DND-41 (cell line): ENCODE measurements around the gene DOCK4.

Source experiments
- EZH2 ChIP-seq: IDR thresholded peaks from 3 replicates; pipeline ENCODE4 v1.6.1; 2012; ENCODE audit warnings: borderline replicate concordance, low read depth, mild to moderate bottlenecking, moderate library complexity, low read length, inconsistent platforms; ENCODE audit not compliant: severe bottlenecking
- TF ChIP-seq, protein P1 (sequence below): IDR thresholded peaks from 2 replicates; pipeline ENCODE4 v1.5.1; 2012; ENCODE audit warnings: borderline replicate concordance, low read length, moderate library complexity, mild to moderate bottlenecking; ENCODE audit not compliant: poor library complexity, severe bottlenecking; ENCODE audit errors: extremely low read depth

DNA sequence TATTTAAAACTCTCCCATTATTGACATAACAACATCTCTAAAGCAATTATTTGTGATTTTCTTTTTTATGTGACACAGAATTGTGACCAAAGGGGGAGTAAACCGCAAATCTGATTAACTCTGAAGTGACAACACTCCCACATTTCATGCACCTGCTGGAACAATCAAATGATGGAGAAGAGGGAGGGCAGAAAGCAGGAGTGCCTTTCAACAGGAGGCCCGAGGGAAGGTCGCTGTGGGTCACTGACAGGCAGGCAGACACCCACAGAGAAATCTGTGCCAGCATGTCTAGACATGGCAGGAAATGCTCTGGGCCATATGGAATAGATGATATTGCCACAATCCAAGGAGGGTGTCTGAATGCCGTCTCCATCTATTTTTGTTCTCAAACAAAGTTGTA lies 247.3 kb downstream of the DOCK4 start:
- TF ChIP-seq, protein P1, sequence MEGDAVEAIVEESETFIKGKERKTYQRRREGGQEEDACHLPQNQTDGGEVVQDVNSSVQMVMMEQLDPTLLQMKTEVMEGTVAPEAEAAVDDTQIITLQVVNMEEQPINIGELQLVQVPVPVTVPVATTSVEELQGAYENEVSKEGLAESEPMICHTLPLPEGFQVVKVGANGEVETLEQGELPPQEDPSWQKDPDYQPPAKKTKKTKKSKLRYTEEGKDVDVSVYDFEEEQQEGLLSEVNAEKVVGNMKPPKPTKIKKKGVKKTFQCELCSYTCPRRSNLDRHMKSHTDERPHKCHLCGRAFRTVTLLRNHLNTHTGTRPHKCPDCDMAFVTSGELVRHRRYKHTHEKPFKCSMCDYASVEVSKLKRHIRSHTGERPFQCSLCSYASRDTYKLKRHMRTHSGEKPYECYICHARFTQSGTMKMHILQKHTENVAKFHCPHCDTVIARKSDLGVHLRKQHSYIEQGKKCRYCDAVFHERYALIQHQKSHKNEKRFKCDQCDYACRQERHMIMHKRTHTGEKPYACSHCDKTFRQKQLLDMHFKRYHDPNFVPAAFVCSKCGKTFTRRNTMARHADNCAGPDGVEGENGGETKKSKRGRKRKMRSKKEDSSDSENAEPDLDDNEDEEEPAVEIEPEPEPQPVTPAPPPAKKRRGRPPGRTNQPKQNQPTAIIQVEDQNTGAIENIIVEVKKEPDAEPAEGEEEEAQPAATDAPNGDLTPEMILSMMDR = no peak
- TF ChIP-seq EZH2 = no peak
